Measurements from ENCODE around the gene HAPSTR1. TPM values are rescaled to one million over a fixed set of nuclear protein-coding genes. Genes with fewer than 3 reads are reported as not detected.

The HAPSTR1 gene
- total and polyA plus RNA-seq, 2 of the 13 experiments (the other 11 are each of a cell fraction or from before 2014, with no cell fraction given) = 25.2 to 83.2 TPM

GRCh38 chr16:9115277-9115676 is 23.8 kb downstream of the HAPSTR1 start:
- H3K4me1 ChIP-seq (ENCODE audit: insufficient read depth, low read length) = peaks cover 60% of the 10 kb centered on the region
- no peak overlapping the region for H3K27ac ChIP-seq (ENCODE audit: extremely low read length, insufficient read depth, low read length)
- H3K4me3 ChIP-seq (replicated peaks in 1 of 3; ENCODE audit: insufficient read depth in 1 of 3, low read depth in 2 of 3, low read length in 3 of 3) = no peak overlapping the region
- BruUV-seq (replicated peaks) = no TSS peak
- H3K9me3 ChIP-seq (ENCODE audit: low read length) = no peaks in the 10 kb centered on the region
- no peak for TF ChIP-seq PTBP1 (IDR thresholded peaks at IDR 0.05; ENCODE audit: low read depth, low read length, poor library complexity, severe bottlenecking)
- TF ChIP-seq HMG20A (CRISPR knock-in tag; IDR thresholded peaks at IDR 0.05; ENCODE audit: borderline replicate concordance) = no peak
- TF ChIP-seq MED1 (CRISPR knock-in tag; IDR thresholded peaks at IDR 0.05) = 0 out of 2 replicates have a peak, but pooled peaks have one; percentile 4
- no peak for TF ChIP-seq ZBTB26 (CRISPR knock-in tag; IDR thresholded peaks at IDR 0.05; ENCODE audit: borderline replicate concordance)
- no peak for TF ChIP-seq NR2F1 (CRISPR knock-in tag; IDR thresholded peaks at IDR 0.05)
- TF ChIP-seq NFYC (CRISPR knock-in tag; IDR thresholded peaks at IDR 0.05) = no peak
- H3K36me3 ChIP-seq (replicated peaks in 1 of 2; ENCODE audit: control insufficient read depth in 1 of 2, insufficient read depth in 2 of 2, low read length in 2 of 2) = peaks cover 20 to 67% of the 10 kb centered on the region in 2 experiments
- no peaks in the 10 kb centered on the region for H3K27me3 ChIP-seq (ENCODE audit: control insufficient read depth in 1 of 2, insufficient read depth in 2 of 2, low read length in 2 of 2)
- intact Hi-C loops (cut with micrococcal nuclease; ENCODE audit: unreplicated experiment) (no loop called here), in situ Hi-C loops (cut with HindIII; ENCODE audit: extremely low pct_ligation_motif_present, low pct_unique_long_range_greater_than_20kb) (no loop called here)
- CTCF ChIA-PET (ENCODE audit: low intra/inter-chr PET ratio, low total read pairs) = no interaction called here
- no peak overlapping the region for H2AFZ ChIP-seq (ENCODE audit: low read length)
- WGBS (ENCODE audit: low lambda C conversion rate) = 84% methylated on average over 3 of the region's 3 CpGs
- H3K4me2 ChIP-seq (ENCODE audit: low read depth, low read length) = no peak overlapping the region
- H3K79me2 ChIP-seq (ENCODE audit: insufficient read depth, low read length) = peaks cover 90% of the 10 kb centered on the region
- POLR2A ChIA-PET = no interaction called here
- FAIRE-seq (no peak), ATAC-seq (no peak), DNase-seq (ENCODE audit: low spot score) (no peak)
- no peak overlapping the region for H3K9ac ChIP-seq (ENCODE audit: insufficient read depth, low read depth, low read length)
- peaks cover 63% of the 10 kb centered on the region for H4K20me1 ChIP-seq (ENCODE audit: insufficient read depth, low read length)

GRCh38 chr16:9116141-9116540 is 24.7 kb downstream of the HAPSTR1 start:
- H3K9ac ChIP-seq (ENCODE audit: insufficient read depth, low read depth, low read length) = no peak overlapping the region
- H3K9me3 ChIP-seq (ENCODE audit: low read length) = no peaks in the 10 kb centered on the region
- intact Hi-C loops (cut with micrococcal nuclease; ENCODE audit: unreplicated experiment) (no loop called here), in situ Hi-C loops (cut with HindIII; ENCODE audit: extremely low pct_ligation_motif_present, low pct_unique_long_range_greater_than_20kb) (no loop called here)
- ATAC-seq = no peak; the same call in 2 of the 3 replicates
- H3K4me1 ChIP-seq (ENCODE audit: insufficient read depth, low read length) = peaks cover 51% of the 10 kb centered on the region
- no TSS peak for BruUV-seq (replicated peaks)
- no peak overlapping the region for H2AFZ ChIP-seq (ENCODE audit: low read length)
- ChIA-PET POLR2A (no interaction called here), CTCF (ENCODE audit: low intra/inter-chr PET ratio, low total read pairs) (no interaction called here)
- no peaks in the 10 kb centered on the region for H3K27me3 ChIP-seq (ENCODE audit: control insufficient read depth in 1 of 2, insufficient read depth in 2 of 2, low read length in 2 of 2)
- no peak for FAIRE-seq
- H4K20me1 ChIP-seq (ENCODE audit: insufficient read depth, low read length) = peaks cover 56% of the 10 kb centered on the region
- peak; percentile 79; the same call in 1 of the 2 replicates for TF ChIP-seq ZNF784 (CRISPR knock-in tag; IDR thresholded peaks at IDR 0.05; ENCODE audit: borderline replicate concordance)
- TF ChIP-seq HNF4G (IDR thresholded peaks at IDR 0.05; ENCODE audit: borderline replicate concordance, low read depth, low read length) = no peak
- no peak for TF ChIP-seq HNF4G (CRISPR knock-in tag; IDR thresholded peaks at IDR 0.05; ENCODE audit: borderline replicate concordance, low read depth)
- no peak for TF ChIP-seq ZNF75D (CRISPR knock-in tag; IDR thresholded peaks at IDR 0.05; ENCODE audit: borderline replicate concordance)
- no peak for TF ChIP-seq NCOA5 (CRISPR knock-in tag; IDR thresholded peaks at IDR 0.05)
- TF ChIP-seq SP2 (CRISPR knock-in tag; IDR thresholded peaks at IDR 0.05) = no peak
- no peak for TF ChIP-seq ZNF569 (CRISPR knock-in tag; IDR thresholded peaks at IDR 0.05; ENCODE audit: borderline replicate concordance)
- 98% methylated on average over 2 of the region's 2 CpGs for WGBS (ENCODE audit: low lambda C conversion rate)
- H3K79me2 ChIP-seq (ENCODE audit: insufficient read depth, low read length) = peaks cover 82% of the 10 kb centered on the region
- no peak overlapping the region for H3K4me3 ChIP-seq (replicated peaks in 1 of 3; ENCODE audit: insufficient read depth in 1 of 3, low read depth in 2 of 3, low read length in 3 of 3)
- peaks cover 20 to 68% of the 10 kb centered on the region in 2 experiments for H3K36me3 ChIP-seq (replicated peaks in 1 of 2; ENCODE audit: control insufficient read depth in 1 of 2, insufficient read depth in 2 of 2, low read length in 2 of 2)
- no peak overlapping the region for H3K27ac ChIP-seq (ENCODE audit: extremely low read length, insufficient read depth, low read length)
- DNase-seq (ENCODE audit: low spot score) = no peak
- H3K4me2 ChIP-seq (ENCODE audit: low read depth, low read length) = no peak overlapping the region
